LHCN-M2 (cell line): ENCODE data around the gene LY6G6F. TPM values are rescaled to one million over a fixed set of nuclear protein-coding genes. Genes with fewer than 3 reads are reported as not detected.

Source experiments
- DNase-seq: peaks from one replicate; pipeline ENCODE4 v3.0.0-alpha.2; 2012; ENCODE audit warnings: low read depth
- total RNA-seq: library from RNA; depleted of rRNA; stranded (reverse); fragments of >200 nt; gene quantifications from 2 replicates; pipeline ENCODE4 v1.2.3, GENCODE V29; 2014

Gene LY6G6F
- total RNA-seq, 1 experiment from 2014 or later: not detected

DNA sequence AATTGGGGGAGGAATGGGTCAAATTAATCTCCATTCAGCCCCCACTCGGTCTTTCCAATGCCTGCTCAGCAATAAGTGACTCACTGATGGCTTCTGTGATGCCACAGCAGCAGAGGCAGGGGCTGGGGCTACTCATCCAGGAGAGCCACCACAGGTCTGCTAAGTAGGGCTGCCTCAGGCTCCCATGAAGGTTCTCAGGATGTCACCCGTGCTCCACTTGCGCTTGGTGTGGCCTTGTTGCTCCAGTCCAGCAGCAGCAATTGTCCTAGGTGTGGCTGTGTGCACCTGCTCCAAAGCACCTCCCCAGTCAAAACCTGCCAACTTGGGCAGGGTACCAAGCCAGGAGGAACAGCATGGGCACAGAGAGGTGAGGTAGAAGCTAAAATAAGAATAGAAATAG lies 15.5 kb downstream of the LY6G6F start:
- no peak for DNase-seq

DNA sequence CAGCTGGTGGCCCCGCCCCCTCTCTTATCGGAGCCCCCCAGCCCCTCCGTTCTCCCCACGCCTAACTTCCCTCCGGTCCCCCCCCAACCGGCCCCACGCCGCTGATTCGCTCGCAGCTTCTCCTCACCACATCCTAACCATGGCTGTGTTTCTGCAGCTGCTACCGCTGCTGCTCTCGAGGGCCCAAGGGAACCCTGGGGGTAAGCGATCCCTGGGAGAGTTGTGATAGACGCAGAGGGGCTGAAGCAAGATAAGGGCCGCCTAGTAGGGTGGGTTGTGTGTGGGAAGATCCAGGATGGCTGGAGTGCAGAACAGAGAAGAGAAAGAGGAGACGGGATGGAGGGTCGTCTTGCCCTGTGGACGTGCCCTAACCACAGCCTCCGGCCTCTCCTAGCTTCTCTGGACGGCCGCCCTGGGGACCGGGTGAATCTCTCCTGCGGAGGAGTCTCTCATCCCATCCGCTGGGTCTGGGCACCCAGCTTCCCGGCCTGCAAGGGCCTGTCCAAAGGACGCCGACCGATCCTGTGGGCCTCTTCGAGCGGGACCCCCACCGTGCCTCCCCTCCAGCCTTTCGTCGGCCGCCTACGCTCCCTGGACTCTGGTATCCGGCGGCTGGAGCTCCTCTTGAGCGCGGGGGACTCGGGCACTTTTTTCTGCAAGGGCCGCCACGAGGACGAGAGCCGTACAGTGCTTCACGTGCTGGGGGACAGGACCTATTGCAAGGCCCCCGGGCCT lies 16.7 kb downstream of the LY6G6F start, which contains the start of gene MPIG6B:
TSS of gene MPIG6B (plus strand) at position 129 of the 735 bp plus-strand sequence. CDS start at position 140, 11 bp downstream.
- peak; percentile 42 for DNase-seq

DNA sequence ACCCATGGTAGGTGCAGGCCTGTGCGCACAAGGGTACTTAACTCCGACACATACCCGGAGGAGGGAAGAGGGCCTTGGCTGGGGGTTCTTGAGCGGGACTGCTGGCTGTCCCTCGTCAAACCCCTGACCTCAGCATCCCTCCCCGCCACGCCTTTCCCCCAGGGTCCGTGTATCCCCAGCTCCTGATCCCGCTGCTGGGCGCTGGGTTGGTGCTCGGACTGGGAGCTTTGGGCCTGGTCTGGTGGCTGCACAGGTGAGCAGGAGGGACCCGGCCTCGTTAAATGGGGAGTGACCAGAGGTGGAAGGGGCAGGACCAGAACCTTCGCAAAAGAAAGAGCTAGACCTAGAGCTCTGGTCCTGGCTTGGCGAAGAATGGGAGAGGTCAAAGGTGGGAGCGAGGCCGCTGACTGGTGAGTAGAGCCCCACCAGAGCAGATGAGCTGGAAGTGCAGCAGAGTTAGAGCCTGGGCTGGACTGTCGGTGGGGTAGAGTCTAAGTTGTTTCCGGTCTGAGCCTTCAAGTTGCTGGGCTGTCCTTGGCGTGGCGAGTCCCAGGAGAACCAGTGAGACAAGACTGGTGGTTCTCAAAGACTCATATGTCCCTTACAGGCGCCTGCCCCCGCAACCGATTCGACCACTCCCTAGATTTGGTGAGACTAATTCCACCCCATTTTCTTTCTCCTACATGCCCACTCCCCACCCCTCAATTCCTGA lies 17.5 kb downstream of the LY6G6F start:
- DNase-seq: no peak

DNA sequence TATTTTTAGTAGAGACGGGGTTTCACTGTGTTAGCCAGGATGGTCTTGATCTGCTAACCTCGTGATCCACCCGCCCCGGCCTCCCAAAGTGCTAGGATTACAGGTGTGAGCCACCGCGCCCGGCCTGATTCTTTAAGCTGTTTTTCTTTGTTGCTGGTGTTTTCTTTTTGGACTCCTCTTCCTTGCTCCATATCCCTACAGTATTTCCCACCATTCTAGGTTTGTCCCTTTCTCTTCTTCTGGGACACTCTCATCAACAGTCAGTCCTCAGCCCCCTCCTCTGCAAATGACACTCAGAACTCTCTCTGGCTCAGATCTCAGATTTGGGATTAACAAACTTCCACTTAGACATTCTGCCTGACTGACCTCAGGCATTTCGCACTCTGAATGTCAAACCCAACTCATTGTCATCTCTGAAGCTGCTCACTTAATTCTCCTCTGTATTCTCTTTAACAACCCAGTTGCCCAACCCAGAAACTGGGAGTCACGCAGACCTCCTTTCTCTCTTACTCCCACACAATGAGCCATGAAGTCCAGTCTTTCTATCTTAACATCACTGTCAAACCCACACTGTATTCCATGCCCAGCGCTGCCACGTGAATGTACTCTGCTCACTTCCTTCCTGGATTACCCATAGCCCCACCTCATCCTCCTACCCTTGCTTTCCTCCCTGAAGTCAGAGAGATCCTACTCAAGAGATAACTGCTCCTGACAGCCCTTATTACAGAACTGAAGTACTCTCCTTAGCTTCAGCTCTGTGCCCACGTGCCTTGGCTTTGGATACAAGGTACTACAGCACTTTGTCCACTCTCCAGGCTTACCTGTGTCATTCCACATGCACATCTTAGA lies 19.1 kb downstream of the LY6G6F start:
- no peak for DNase-seq

- DNase-seq: no peak
Observed at GRCh38 chr6:31727034-31727716, 20.5 kb downstream of the LY6G6F start.

DNA sequence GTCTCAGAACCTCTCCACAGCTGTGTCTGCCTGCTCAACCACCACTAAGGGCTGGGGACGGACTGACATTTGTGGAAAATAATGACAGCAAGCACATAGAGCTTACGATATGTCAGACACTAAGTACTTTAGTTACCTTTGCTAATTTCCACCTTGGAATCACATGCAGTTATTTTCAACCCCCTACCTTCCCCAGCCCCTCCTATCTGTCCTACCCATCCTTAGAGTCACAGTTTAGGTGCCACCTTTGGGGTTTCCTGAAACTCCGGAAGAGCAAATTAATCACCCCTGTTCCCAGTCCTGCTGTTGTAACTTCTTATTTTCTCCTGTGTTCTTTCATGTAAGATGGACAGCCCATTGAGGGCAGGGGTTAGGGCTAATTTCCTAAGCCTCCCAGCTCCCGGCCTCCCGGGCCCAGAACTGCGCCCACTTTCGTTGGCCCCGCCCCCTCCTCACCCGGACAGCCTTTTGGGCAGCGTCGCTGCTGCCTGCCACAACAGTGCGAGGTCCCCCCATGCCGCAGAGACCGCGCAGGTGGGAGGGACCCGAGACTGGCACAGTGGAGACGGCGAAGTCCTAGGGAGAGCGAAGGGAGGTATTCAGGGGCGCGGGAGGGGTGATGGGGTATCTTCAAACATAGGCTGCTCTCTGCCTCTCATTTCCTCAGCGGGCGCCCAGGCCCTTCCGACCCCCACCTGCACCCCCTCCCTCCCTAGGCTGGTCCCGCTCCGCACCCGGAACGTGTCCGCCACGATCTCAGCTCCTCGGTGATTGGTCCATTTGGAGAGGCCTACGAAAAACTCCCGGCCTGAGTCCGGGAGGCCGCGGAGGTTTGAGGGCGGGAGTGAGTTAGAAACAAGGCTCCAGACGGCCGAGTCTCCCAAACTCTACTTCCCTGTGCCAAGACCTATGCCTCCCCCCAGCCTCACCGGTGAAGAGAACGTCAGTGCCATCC lies 21.3 kb downstream of the LY6G6F start:
- DNase-seq: no peak

DNA sequence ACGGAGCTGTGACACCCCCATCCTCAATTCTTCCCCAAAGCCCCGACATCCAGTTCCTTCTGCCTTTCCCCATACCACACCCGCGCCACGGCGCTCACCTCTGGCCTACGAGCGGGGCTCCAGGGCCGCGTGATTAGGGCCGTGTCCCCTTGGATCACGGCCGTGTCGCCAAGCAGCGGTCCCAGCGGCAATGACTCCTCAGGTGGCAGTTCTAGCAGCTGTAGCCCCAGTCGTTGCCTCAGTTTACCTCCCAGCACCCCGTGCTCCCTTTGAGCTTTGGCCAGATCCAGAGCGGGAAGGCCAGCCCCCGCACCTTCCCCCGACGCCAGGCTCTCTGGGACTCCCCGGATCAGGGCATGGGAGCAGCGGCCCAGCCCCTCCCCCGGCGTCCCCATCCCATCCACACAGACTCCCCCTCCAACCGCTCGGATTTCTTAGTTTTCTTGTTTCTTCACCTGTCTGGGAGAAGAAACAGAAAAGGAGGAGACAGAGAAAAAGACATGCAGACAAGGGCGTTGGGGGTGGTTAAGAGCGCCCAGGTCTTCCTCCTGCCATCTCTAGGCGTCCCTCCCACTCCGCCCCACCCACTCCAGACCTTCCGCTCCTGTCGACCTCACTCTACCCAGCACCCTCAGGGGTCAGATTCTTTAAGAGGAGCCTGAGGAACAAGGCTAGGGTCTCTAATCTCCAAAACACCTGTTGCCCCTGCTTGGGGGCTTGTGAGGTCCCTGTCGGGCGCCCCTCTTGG lies 22.3 kb downstream of the LY6G6F start, which contains the start of gene DDAH2:
TSS of gene DDAH2 (minus strand) at position 533 of the 748 bp plus-strand sequence. CDS start at position 395, 138 bp downstream.
- no peak for DNase-seq

- DNase-seq: peak; percentile 91
Observed at GRCh38 chr6:31729515-31729978, 22.9 kb downstream of the LY6G6F start.

GRCh38 chr6:31729979-31730630 lies 23.4 kb downstream of the LY6G6F start:
- peak; percentile 79 for DNase-seq

GRCh38 chr6:31730631-31731086 lies 24.0 kb downstream of the LY6G6F start:
- DNase-seq: no peak

DNA sequence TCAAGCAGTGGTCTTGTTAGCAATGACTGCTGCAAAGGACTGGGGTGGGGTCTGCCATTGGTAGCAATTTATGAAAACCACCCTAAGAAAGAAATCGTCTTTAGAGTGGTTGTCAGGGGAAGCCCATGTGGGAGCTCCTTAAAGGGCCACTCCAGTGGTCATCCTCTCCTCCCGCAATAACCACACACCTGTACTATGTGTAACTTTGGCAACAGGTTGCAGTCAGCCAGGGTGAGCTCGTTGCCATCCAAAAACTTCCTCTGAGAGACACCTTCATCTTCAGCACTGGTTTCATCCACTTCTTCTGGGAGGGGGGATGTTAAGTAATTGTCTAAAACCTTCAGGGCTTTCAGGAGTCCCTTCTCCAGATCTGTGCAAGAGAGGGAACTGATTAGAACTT lies 25.4 kb downstream of the LY6G6F start:
- DNase-seq: no peak

GRCh38 chr6:31733734-31734133 lies 27.1 kb downstream of the LY6G6F start:
- no peak for DNase-seq

GRCh38 chr6:31734247-31734820 lies 27.7 kb downstream of the LY6G6F start:
- no peak for DNase-seq

- peak; percentile 77 for DNase-seq
Observed at GRCh38 chr6:31734821-31735406, 28.2 kb downstream of the LY6G6F start.

DNA sequence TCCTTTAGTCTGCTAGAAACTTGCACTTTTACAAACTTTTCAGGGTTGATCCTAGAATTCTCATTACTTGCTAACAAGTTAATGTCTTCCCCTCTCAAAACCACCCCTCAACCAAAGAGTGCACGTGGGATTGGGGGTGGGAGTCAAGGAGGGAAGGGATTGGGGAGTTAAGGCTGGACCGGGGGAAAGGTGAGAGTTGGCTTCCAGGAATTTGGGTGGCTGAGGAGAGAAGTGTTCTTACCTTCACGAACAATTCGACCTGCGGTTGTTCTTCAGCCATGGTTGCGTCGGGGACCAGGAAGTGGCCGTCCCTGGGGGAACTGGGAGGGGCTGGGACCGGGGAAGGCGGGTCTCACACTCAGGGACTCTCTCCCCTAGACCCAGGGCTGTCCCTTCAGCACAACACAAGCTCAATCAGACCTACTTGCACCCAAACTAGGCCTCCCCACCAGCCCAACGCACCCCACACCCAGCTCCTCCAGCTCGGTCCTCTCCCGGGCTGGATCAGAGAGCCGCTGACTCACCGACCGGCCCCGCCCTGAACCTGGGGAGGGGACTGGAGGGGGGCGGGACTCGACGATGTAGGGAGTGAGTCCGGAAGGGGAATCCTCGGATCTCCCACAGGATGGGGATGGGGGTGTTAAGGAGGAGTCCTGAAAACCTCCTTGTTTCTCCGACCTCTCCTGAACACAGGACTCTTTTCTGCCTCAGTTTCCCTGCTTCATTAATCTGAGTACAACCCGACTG lies 29.5 kb downstream of the LY6G6F start, which contains the start of gene CLIC1:
TSS of gene CLIC1 (minus strand) at position 510 of the 747 bp plus-strand sequence. CDS start at position 280, 230 bp downstream.
- peak; percentile 87 for DNase-seq

GRCh38 chr6:31736768-31737314 lies 30.2 kb downstream of the LY6G6F start:
- no peak for DNase-seq
